Measurements from ENCODE around the gene UBE2J2. TPM values are rescaled to one million over a fixed set of nuclear protein-coding genes. Genes with fewer than 3 reads are reported as not detected.

Gene UBE2J2
- total RNA-seq, 1 experiment from 2014 or later, result 83.4 TPM

DNA sequence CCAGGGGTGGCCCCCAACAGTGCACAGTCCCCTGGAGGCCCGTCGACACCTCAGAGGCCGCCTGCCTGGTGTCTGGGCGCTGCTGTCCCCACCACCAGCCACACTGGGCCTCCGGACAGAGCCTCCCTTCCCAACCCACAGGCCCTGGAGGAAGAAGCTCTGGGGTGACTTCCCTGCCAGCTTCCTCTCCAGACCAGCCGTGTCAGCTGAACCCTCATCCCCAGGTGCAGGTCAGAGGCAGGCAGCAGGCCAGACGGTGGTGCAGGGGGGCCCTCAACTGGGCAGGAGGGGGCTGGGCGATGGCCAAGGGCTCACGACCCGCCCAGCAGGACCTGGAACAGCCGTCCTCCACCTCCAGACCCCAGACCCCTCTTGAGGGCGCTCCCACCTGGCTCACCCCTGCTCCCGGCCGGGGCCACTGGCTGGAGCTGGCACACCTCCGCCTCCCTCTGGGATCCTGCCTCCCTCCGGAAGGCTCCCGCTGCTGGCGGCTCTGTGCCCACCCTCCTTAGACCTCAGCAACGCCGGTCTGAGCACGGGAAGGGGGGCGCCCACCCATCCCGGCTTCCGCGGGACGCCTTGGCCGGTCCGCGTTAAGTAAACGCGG, 67.8 kb downstream of the UBE2J2 start:
- no peaks in the 10 kb centered on the region for H3K4me1 ChIP-seq (ENCODE audit: insufficient read depth, low read length)
- no peak overlapping the region for H2AFZ ChIP-seq (ENCODE audit: low read length)
- no peak overlapping the region for H3K27ac Mint-ChIP-seq
- H3K27ac ChIP-seq (ENCODE audit: insufficient read length, low read depth, low read length), result no peak overlapping the region
- H3K9me3 ChIP-seq (ENCODE audit: control insufficient read depth, low read depth, low read length), result no peaks in the 10 kb centered on the region
- H3K4me1 Mint-ChIP-seq, result peaks cover 2 to 6% of the 10 kb centered on the region in 2 experiments; a peak in 2 of 4 replicates
- H3T11ph ChIP-seq (ENCODE audit: low read length), result no peak overlapping the region
- no peak overlapping the region for H3K23ac ChIP-seq (ENCODE audit: insufficient read length, low read depth, low read length)
- TF ChIP-seq, protein P1, sequence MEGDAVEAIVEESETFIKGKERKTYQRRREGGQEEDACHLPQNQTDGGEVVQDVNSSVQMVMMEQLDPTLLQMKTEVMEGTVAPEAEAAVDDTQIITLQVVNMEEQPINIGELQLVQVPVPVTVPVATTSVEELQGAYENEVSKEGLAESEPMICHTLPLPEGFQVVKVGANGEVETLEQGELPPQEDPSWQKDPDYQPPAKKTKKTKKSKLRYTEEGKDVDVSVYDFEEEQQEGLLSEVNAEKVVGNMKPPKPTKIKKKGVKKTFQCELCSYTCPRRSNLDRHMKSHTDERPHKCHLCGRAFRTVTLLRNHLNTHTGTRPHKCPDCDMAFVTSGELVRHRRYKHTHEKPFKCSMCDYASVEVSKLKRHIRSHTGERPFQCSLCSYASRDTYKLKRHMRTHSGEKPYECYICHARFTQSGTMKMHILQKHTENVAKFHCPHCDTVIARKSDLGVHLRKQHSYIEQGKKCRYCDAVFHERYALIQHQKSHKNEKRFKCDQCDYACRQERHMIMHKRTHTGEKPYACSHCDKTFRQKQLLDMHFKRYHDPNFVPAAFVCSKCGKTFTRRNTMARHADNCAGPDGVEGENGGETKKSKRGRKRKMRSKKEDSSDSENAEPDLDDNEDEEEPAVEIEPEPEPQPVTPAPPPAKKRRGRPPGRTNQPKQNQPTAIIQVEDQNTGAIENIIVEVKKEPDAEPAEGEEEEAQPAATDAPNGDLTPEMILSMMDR (conservative IDR thresholded peaks at IDR 0.05), result no peak
- H3K79me1 ChIP-seq (ENCODE audit: insufficient read depth, low read depth, low read length, poor library complexity, severe bottlenecking), result no peaks in the 10 kb centered on the region
- peaks cover 3% of the 10 kb centered on the region for H3K23me2 ChIP-seq (ENCODE audit: insufficient read length, low read depth, low read length, poor library complexity, severe bottlenecking)
- no peak overlapping the region for H2AK5ac ChIP-seq (ENCODE audit: insufficient read length, low read length)
- WGBS (ENCODE audit: extremely low coverage, insufficient read length, low lambda C conversion rate), result no CpG with 5 or more reads among the region's 31 CpGs
- no peak overlapping the region for H2BK12ac ChIP-seq (ENCODE audit: insufficient read length, low read depth, low read length)
- H3K36me3 Mint-ChIP-seq (ENCODE audit: insufficient read depth in 1 of 3, low read depth in 3 of 3), result no peaks in the 10 kb centered on the region
- no peak overlapping the region for H3K9ac ChIP-seq (ENCODE audit: extremely low read depth, insufficient read length, low read length)
- peaks cover 19% of the 10 kb centered on the region for H3K27me3 Mint-ChIP-seq (ENCODE audit: low read depth)
- H2BK120ac ChIP-seq (ENCODE audit: low read depth, low read length, poor library complexity, severe bottlenecking), result no peak overlapping the region
- peak overlapping the region; percentile 76 for H3K4me2 ChIP-seq (ENCODE audit: insufficient read depth, insufficient read length, low read length)
- H3K27me3 ChIP-seq (ENCODE audit: insufficient read depth, low read length), result no peaks in the 10 kb centered on the region; the same call in 1 of the 2 replicates
- H3K9me3 Mint-ChIP-seq, result no peaks in the 10 kb centered on the region
- H4K91ac ChIP-seq (ENCODE audit: insufficient read length, low read depth, low read length), result no peak overlapping the region
- no peaks in the 10 kb centered on the region for H3K79me2 ChIP-seq (ENCODE audit: insufficient read depth, low read length)
- H4K5ac ChIP-seq (ENCODE audit: insufficient read length, low read depth, low read length), result no peak overlapping the region
- H3K56ac ChIP-seq (ENCODE audit: insufficient read length, low read depth, low read length), result no peak overlapping the region
- no peak overlapping the region; the same call in 1 of the 2 replicates for H3K14ac ChIP-seq (ENCODE audit: insufficient read depth, low read length)
- H2BK15ac ChIP-seq (ENCODE audit: low read depth, low read length), result no peak overlapping the region
- H4K8ac ChIP-seq (replicated peaks; ENCODE audit: insufficient read length, low read depth, low read length), result no peak overlapping the region
- H3K4me3 Mint-ChIP-seq, result no peak overlapping the region; a peak in 1 of 5 replicates
- H4K20me1 ChIP-seq (ENCODE audit: control insufficient read depth, insufficient read depth, insufficient read length), result no peaks in the 10 kb centered on the region
- H3K4ac ChIP-seq (ENCODE audit: low read depth, low read length), result no peak overlapping the region
- H2BK20ac ChIP-seq (ENCODE audit: low read depth, low read length, poor library complexity, severe bottlenecking), result no peak overlapping the region
- no peak for DNase-seq
- H2BK5ac ChIP-seq (ENCODE audit: insufficient read length, low read length), result no peak overlapping the region
- H3K18ac ChIP-seq (ENCODE audit: insufficient read length, low read depth, low read length), result no peak overlapping the region

Data from H9 (cell line).